GM12878 (cell line): ENCODE data around the gene TRPC1.

Source experiments
- RELA ChIP-seq: fragments of 450-650 bp; IDR thresholded peaks from 2 replicates; pipeline ENCODE4 v1.8.0; 2014; ENCODE audit warnings: borderline replicate concordance; ENCODE audit not compliant: partially characterized antibody
- USF1 ChIP-seq: IDR thresholded peaks from 2 replicates; pipeline ENCODE4 v1.6.1; 2011; ENCODE audit warnings: borderline replicate concordance, low read depth, mild to moderate bottlenecking, moderate library complexity, mixed read lengths, low read length; ENCODE audit not compliant: insufficient read depth; ENCODE audit errors: extremely low read length

GRCh38 chr3:142796823-142797222, 73.0 kb downstream of the TRPC1 start:
- TF ChIP-seq USF1 (no peak), RELA (no peak)
